Kidney (tissue), 14 donors: ENCODE measurements around the gene NEGR1. TPM values are rescaled to one million over a fixed set of nuclear protein-coding genes. Genes with fewer than 3 reads are reported as not detected.

Experiments
- DNase-seq, 5 donors: peaks; one replicate each; pipeline ENCODE4 v3.0.0-alpha.2; 2013 to 2020
- FAIRE-seq: peaks from 2 replicates; lab custom pipeline; 2012; peaks lifted over from hg19 to GRCh38; lab: Jason Lieb, UNC
- H3K27ac ChIP-seq, 2 donors: one replicate each; pipeline ENCODE4 v1.7.0; 2013; ENCODE audit warnings: low read depth in 2 of 2, low read length in 2 of 2, inconsistent platforms in 1 of 2
- H3K27me3 ChIP-seq: one replicate; pipeline ENCODE4 v1.7.1; 2013; ENCODE audit warnings: low read length, inconsistent platforms; ENCODE audit not compliant: control insufficient read depth, insufficient read depth
- H3K36me3 ChIP-seq, 3 donors: one replicate each; pipeline versions ENCODE4 v1.7.0 to v1.7.1; 2013; ENCODE audit warnings: low read length in 3 of 3, control low read depth in 1 of 3, inconsistent platforms in 1 of 3; ENCODE audit not compliant: insufficient read depth in 3 of 3, control insufficient read depth in 2 of 3
- H3K4me1 ChIP-seq, 3 donors: one replicate each; pipeline versions ENCODE4 v1.7.0 to v1.7.1; 2013; ENCODE audit warnings: low read length in 3 of 3, inconsistent platforms in 1 of 3, low read depth in 1 of 3; ENCODE audit not compliant: control insufficient read depth in 2 of 3, insufficient read depth in 2 of 3
- H3K4me3 ChIP-seq, 3 donors: one replicate each; pipeline versions ENCODE4 v1.7.0 to v1.8.1; 2013; ENCODE audit warnings: low read length in 3 of 3, control low read depth in 1 of 3, inconsistent platforms in 1 of 3
- H3K9ac ChIP-seq, 3 donors: one replicate each; pipeline versions ENCODE4 v1.7.0 to v1.7.1; 2013; ENCODE audit warnings: low read length in 3 of 3, control low read depth in 1 of 3, inconsistent platforms in 1 of 3
- H3K9me3 ChIP-seq, 3 donors: one replicate each; pipeline versions ENCODE4 v1.7.0 to v1.7.1; 2013; ENCODE audit warnings: low read length in 3 of 3, control low read depth in 1 of 3, inconsistent platforms in 1 of 3; ENCODE audit not compliant: control insufficient read depth in 2 of 3, insufficient read depth in 1 of 3
- CTCF ChIP-seq: IDR thresholded peaks from 3 replicates; pipeline ENCODE4 v1.5.1; 2012; ENCODE audit warnings: mild to moderate bottlenecking, moderate library complexity, borderline replicate concordance; ENCODE audit not compliant: insufficient read depth; ENCODE audit errors: extremely low read depth
- intact Hi-C: fragments of 100-400 bp; cut with DNase I; formaldehyde crosslinking; loops from one replicate; pipeline ENCODE4 v1.11.1; 2022
- polyA plus RNA-seq: library from polyadenylated mRNA; stranded (reverse); fragments of 350-450 nt; fragmentation: Illumina TruSeq; extraction: RNeasy Lipid Tissue Mini Kit (QIAGEN cat#74804); gene quantifications from one replicate; pipeline ENCODE4 v1.2.3, GENCODE V29; 2014; ENCODE audit warnings: low read depth, low replicate concordance; ENCODE audit not compliant: insufficient read depth
- total RNA-seq: library from RNA; stranded (reverse); fragmentation: NEBNext Ultra II Directional; extraction: Animal tissue kit (Norgen Biotek cat#: 25700); gene quantifications from one replicate; pipeline ENCODE4 v1.2.1, GENCODE V29; 2021
- donor health status: control.
- donor health status: control.
- donor health status: control.
- donor health status: control.
- donor health status: control.
- donor health status: DM: yes; HTN: yes; CAD: no.
- donor health status: Normal renal cell carcinoma (clear cell type).

NEGR1 gene
- total and polyA plus RNA-seq, 2 donors from 2014 or later = 3.0 to 10.2 TPM

DNA sequence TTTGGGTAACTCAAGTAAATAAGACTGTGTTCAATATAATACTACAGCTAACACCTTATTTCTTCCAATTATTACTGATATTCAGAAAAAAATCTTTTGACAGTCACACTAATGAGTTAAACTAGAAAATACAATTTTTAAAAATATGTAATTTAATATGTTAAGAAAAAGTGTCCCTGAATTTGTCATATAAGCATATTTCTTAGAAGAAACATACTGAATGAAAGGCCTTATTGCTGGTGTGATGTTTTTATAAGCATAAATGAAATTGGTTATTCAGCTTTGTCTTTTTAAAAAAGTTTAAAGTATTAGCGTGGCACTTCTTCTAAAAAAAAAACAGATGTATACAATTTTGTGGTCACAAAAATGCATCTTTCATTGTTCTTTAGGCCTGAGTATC lies 267.3 kb downstream of the NEGR1 start:
- no peaks in the 10 kb centered on the region for H3K4me1 ChIP-seq
- no peak for TF ChIP-seq CTCF
- H3K27ac ChIP-seq = no peak overlapping the region
- H3K36me3 ChIP-seq = no peaks in the 10 kb centered on the region
- H3K9ac ChIP-seq = no peak overlapping the region
- no peak for DNase-seq
- intact Hi-C loops = no loop called here
- H3K27me3 ChIP-seq = no peaks in the 10 kb centered on the region
- no peak overlapping the region for H3K4me3 ChIP-seq
- no peaks in the 10 kb centered on the region for H3K9me3 ChIP-seq
- FAIRE-seq = no peak

DNA sequence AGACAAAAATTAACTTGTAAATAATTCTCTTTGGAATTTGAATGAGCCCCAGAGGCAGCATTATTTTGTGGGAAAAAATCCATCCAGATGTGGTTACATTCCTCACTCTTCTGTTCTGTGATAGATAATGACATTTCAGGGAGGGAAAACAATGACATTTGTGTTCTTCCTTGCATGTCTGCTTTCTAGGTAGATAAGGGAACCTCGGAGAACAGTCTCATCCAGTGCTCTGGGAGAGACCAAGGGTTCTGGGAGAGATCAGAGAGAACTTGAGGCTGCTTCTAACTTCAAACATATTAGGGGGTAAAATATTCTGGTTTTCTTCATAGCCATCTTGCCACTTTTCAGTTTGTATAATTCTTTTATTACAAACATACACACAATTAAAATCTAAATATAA lies 269.2 kb downstream of the NEGR1 start:
- FAIRE-seq = no peak
- H3K9me3 ChIP-seq = no peaks in the 10 kb centered on the region
- no peak overlapping the region for H3K4me3 ChIP-seq
- intact Hi-C loops = no loop called here
- no peaks in the 10 kb centered on the region for H3K36me3 ChIP-seq
- DNase-seq = no peak
- H3K27ac ChIP-seq = no peak overlapping the region
- no peak overlapping the region for H3K9ac ChIP-seq
- H3K27me3 ChIP-seq = no peaks in the 10 kb centered on the region
- H3K4me1 ChIP-seq = no peaks in the 10 kb centered on the region
- TF ChIP-seq CTCF = no peak

DNA sequence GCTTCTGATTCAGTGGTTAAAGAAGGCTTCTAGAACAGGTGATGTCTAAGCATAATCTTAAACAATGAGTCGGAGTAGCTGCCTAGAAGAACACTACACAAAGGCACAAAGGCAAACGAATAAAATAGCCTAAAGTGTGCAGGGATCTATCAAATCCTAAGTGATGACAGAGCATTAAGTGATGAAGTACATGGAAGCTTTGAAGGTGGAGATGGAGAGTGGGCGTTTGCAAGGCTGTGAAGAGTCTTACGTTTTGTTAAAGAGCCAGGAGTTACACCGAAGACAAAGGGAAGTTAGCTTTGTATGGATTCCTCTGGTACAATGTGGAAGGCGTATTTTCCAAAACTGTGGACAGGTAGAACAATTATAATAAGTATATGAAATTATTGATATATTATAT lies 270.6 kb downstream of the NEGR1 start:
- Histone ChIP-seq H3K9me3 (no peaks in the 10 kb centered on the region), H3K9ac (no peak overlapping the region), H3K4me1 (no peaks in the 10 kb centered on the region), H3K27ac (no peak overlapping the region), H3K36me3 (no peaks in the 10 kb centered on the region), H3K4me3 (no peak overlapping the region), H3K27me3 (no peaks in the 10 kb centered on the region)
- FAIRE-seq (no peak), DNase-seq (no peak)
- no peak for TF ChIP-seq CTCF
- intact Hi-C loops = no loop called here

- DNase-seq = peak in 2 of 5 donors; percentile 30 to 42
- no peak overlapping the region for H3K9ac ChIP-seq
- no peaks in the 10 kb centered on the region for H3K4me1 ChIP-seq
- H3K36me3 ChIP-seq = no peaks in the 10 kb centered on the region
- H3K9me3 ChIP-seq = no peaks in the 10 kb centered on the region
- TF ChIP-seq CTCF = no peak
- no peaks in the 10 kb centered on the region for H3K27me3 ChIP-seq
- no peak overlapping the region for H3K27ac ChIP-seq
- H3K4me3 ChIP-seq = no peak overlapping the region
- no peak for FAIRE-seq
- intact Hi-C loops = no loop called here
These were observed 272.3 kb downstream of the NEGR1 start for GRCh38 chr1:72010094-72010431.
